HEK293T (cell line): ENCODE measurements around the gene HTR5A.

Source experiments
- CTCF ChIA-PET: fragments of 350-600 bp; formaldehyde crosslinking; extraction: SDS; loops from one replicate; lab custom pipeline; 2021; ENCODE audit warnings: antibody characterized with exemption, inconsistent platforms; lab: Yijun Ruan, JAX
- POLR2A ChIA-PET: fragments of 350-600 bp; formaldehyde crosslinking; extraction: SDS; loops from one replicate; lab custom pipeline; 2020; ENCODE audit warnings: antibody characterized with exemption, inconsistent platforms; lab: Yijun Ruan, JAX
- DNase-seq: peaks from one replicate; pipeline ENCODE4 v3.0.0; 2012; ENCODE audit warnings: mixed read lengths; ENCODE audit errors: extremely low spot score
- ARNT ChIP-seq: fragments of 450-650 bp; IDR thresholded peaks from 2 replicates; pipeline ENCODE4 v1.6.1; 2017; ENCODE audit warnings: mild to moderate bottlenecking
- BHLHE40 ChIP-seq: fragments of 450-650 bp; IDR thresholded peaks from 2 replicates; pipeline ENCODE4 v1.6.1; 2016; ENCODE audit warnings: mild to moderate bottlenecking, moderate library complexity, borderline replicate concordance
- CTBP1 ChIP-seq: fragments of 450-650 bp; IDR thresholded peaks from 2 replicates; pipeline ENCODE4 v1.6.1; 2016; ENCODE audit warnings: borderline replicate concordance
- ELF4 ChIP-seq: fragments of 450-650 bp; IDR thresholded peaks from 2 replicates; pipeline ENCODE4 v1.6.1; 2017; ENCODE audit warnings: antibody characterized with exemption
- FOXA1 ChIP-seq: fragments of 450-650 bp; IDR thresholded peaks from 2 replicates; pipeline ENCODE4 v1.6.1; 2016; ENCODE audit warnings: mild to moderate bottlenecking
- FOXK2 ChIP-seq: fragments of 450-650 bp; IDR thresholded peaks from 2 replicates; pipeline ENCODE4 v1.6.1; 2016; ENCODE audit warnings: mild to moderate bottlenecking
- FOXM1 ChIP-seq: fragments of 450-650 bp; IDR thresholded peaks from 2 replicates; pipeline ENCODE4 v1.6.1; 2017; ENCODE audit warnings: mild to moderate bottlenecking, borderline replicate concordance
- HDGF ChIP-seq: fragments of 450-650 bp; IDR thresholded peaks from 2 replicates; pipeline ENCODE4 v1.6.1; 2017; ENCODE audit warnings: antibody characterized with exemption, borderline replicate concordance
- L3MBTL2 ChIP-seq: fragments of 450-650 bp; conservative IDR thresholded peaks from 2 replicates; pipeline ENCODE4 v1.6.1; 2016; ENCODE audit warnings: mild to moderate bottlenecking
- LEF1 ChIP-seq: fragments of 450-650 bp; IDR thresholded peaks from 2 replicates; pipeline ENCODE4 v1.6.1; 2017; ENCODE audit warnings: mild to moderate bottlenecking, borderline replicate concordance
- NFRKB ChIP-seq: fragments of 450-650 bp; IDR thresholded peaks from 2 replicates; pipeline ENCODE4 v1.6.1; 2016; ENCODE audit warnings: mild to moderate bottlenecking, moderate library complexity
- PKNOX1 ChIP-seq: fragments of 450-650 bp; IDR thresholded peaks from 2 replicates; pipeline ENCODE4 v1.6.1; 2016
- SP1 ChIP-seq: fragments of 450-650 bp; IDR thresholded peaks from 2 replicates; pipeline ENCODE4 v1.6.1; 2017
- SUZ12 ChIP-seq: fragments of 450-650 bp; IDR thresholded peaks from 2 replicates; pipeline ENCODE4 v1.6.1; 2016; ENCODE audit warnings: mild to moderate bottlenecking
- TARDBP ChIP-seq: fragments of 450-650 bp; IDR thresholded peaks from 2 replicates; pipeline ENCODE4 v1.6.1; 2016
- ZNF384 ChIP-seq: fragments of 450-650 bp; IDR thresholded peaks from 2 replicates; pipeline ENCODE4 v1.6.1; 2016

The HTR5A gene

GRCh38 chr7:155104913-155105312 lies 34.8 kb downstream of the HTR5A start:
- TF ChIP-seq ELF4 (no peak), BHLHE40 (no peak), FOXK2 (no peak), NFRKB (no peak), SUZ12 (no peak), PKNOX1 (no peak), FOXA1 (no peak), ARNT (no peak), SP1 (no peak)
- CTCF ChIA-PET, result no interaction called here
- POLR2A ChIA-PET, result no interaction called here
- DNase-seq, result no peak

GRCh38 chr7:155106356-155106755 lies 36.2 kb downstream of the HTR5A start:
- ChIA-PET CTCF (no interaction called here), POLR2A (no interaction called here)
- no peak for DNase-seq
- no peak for TF ChIP-seq HDGF
- no peak for TF ChIP-seq NFRKB
- no peak for TF ChIP-seq CTBP1
- no peak for TF ChIP-seq TARDBP
- TF ChIP-seq ARNT, result no peak
- no peak for TF ChIP-seq BHLHE40
- TF ChIP-seq FOXM1, result no peak
- no peak for TF ChIP-seq FOXK2
- TF ChIP-seq ZNF384, result no peak
- no peak for TF ChIP-seq LEF1
- no peak for TF ChIP-seq SUZ12
- TF ChIP-seq PKNOX1, result no peak
- TF ChIP-seq ELF4, result no peak
- no peak for TF ChIP-seq FOXA1
- TF ChIP-seq L3MBTL2, result no peak
- no peak for TF ChIP-seq SP1

- ChIA-PET CTCF (interaction anchor here (0.7 kb wide), 1 partner anchor 273 kb away, joined by 3 read pairs; no protein-coding TSS in a partner anchor), POLR2A (no interaction called here)
- TF ChIP-seq FOXA1 (no peak), PKNOX1 (no peak), BHLHE40 (no peak), SP1 (no peak), LEF1 (no peak), ELF4 (no peak), HDGF (no peak), TARDBP (no peak), FOXK2 (no peak), ZNF384 (no peak), FOXM1 (no peak), NFRKB (no peak), CTBP1 (no peak), ARNT (no peak), SUZ12 (no peak)
- DNase-seq, result no peak
These were observed 37.0 kb downstream of the HTR5A start for GRCh38 chr7:155107126-155107525.

GRCh38 chr7:155108144-155108901 lies 38.2 kb downstream of the HTR5A start:
- TF ChIP-seq TARDBP, result no peak
- TF ChIP-seq HDGF, result no peak
- TF ChIP-seq ZNF384, result no peak
- no peak for TF ChIP-seq ARNT
- TF ChIP-seq FOXM1, result no peak
- no peak for TF ChIP-seq PKNOX1
- no peak for TF ChIP-seq NFRKB
- no peak for TF ChIP-seq SUZ12
- no peak for TF ChIP-seq ELF4
- TF ChIP-seq FOXA1, result no peak
- no peak for TF ChIP-seq SP1
- TF ChIP-seq L3MBTL2, result no peak
- no peak for TF ChIP-seq CTBP1
- no peak for TF ChIP-seq FOXK2
- no peak for DNase-seq
- CTCF ChIA-PET, result no interaction called here
- POLR2A ChIA-PET, result no interaction called here

GRCh38 chr7:155109121-155109520 lies 39.0 kb downstream of the HTR5A start:
- POLR2A ChIA-PET, result no interaction called here
- CTCF ChIA-PET, result no interaction called here
- no peak for DNase-seq
- TF ChIP-seq FOXA1, result no peak
- no peak for TF ChIP-seq HDGF

- DNase-seq, result no peak
- ChIA-PET CTCF (no interaction called here), POLR2A (no interaction called here)
- TF ChIP-seq ZNF384 (no peak), ARNT (no peak), TARDBP (no peak), ELF4 (no peak), FOXA1 (no peak), CTBP1 (no peak), SUZ12 (no peak)
These were observed 45.2 kb downstream of the HTR5A start for GRCh38 chr7:155115288-155115687.
